Mesenchymal stem cell (in vitro differentiated cells and primary cell): Measurements from ENCODE around the gene LRRC45.

ENCODE experiments used
- DNase-seq: peaks from one replicate; pipeline ENCODE4 v3.0.0-alpha.2; 2013
- H2AFZ ChIP-seq: one replicate; pipeline ENCODE4 v1.6.1; 2013; ENCODE audit warnings: low read depth, mild to moderate bottlenecking, control low read depth, inconsistent platforms, low read length, moderate library complexity
- H2AK5ac ChIP-seq: 2 replicates; pipeline ENCODE4 v1.6.1; 2013; ENCODE audit warnings: low read length, moderate library complexity, mild to moderate bottlenecking, inconsistent platforms; ENCODE audit not compliant: severe bottlenecking
- H2BK120ac ChIP-seq: one replicate; pipeline ENCODE4 v1.6.1; 2013; ENCODE audit warnings: low read depth, mild to moderate bottlenecking, inconsistent platforms, low read length, moderate library complexity
- H2BK12ac ChIP-seq, 2 experiments: one replicate each; pipeline ENCODE4 v1.6.1; 2013; ENCODE audit warnings: inconsistent platforms in 2 of 2, low read length in 2 of 2, mild to moderate bottlenecking in 2 of 2, moderate library complexity in 2 of 2, control low read depth in 1 of 2
- H2BK15ac ChIP-seq: one replicate; pipeline ENCODE4 v1.6.1; 2013; ENCODE audit warnings: mild to moderate bottlenecking, low read depth, inconsistent platforms; ENCODE audit not compliant: poor library complexity, severe bottlenecking
- H2BK5ac ChIP-seq: 2 replicates; pipeline ENCODE4 v1.6.1; 2013; ENCODE audit warnings: low read depth, mild to moderate bottlenecking, low read length, control low read depth, inconsistent platforms; ENCODE audit not compliant: poor library complexity, severe bottlenecking
- H3K14ac ChIP-seq, 2 experiments: one replicate each; pipeline ENCODE4 v1.6.1; 2013; ENCODE audit warnings: inconsistent platforms in 2 of 2, low read length in 2 of 2, control low read depth in 1 of 2, mild to moderate bottlenecking in 1 of 2, moderate library complexity in 1 of 2
- H3K18ac ChIP-seq, 2 experiments: one replicate each; pipeline ENCODE4 v1.6.1; 2013; ENCODE audit warnings: inconsistent platforms in 2 of 2, low read length in 2 of 2, control low read depth in 1 of 2, low read depth in 1 of 2, mild to moderate bottlenecking in 1 of 2
- H3K23ac ChIP-seq, 2 experiments: one replicate each; pipeline ENCODE4 v1.6.1; 2013; ENCODE audit warnings: inconsistent platforms in 2 of 2, low read length in 2 of 2, mild to moderate bottlenecking in 2 of 2, moderate library complexity in 2 of 2, control low read depth in 1 of 2
- H3K27ac ChIP-seq: 2 replicates; pipeline ENCODE4 v1.5.1; 2013; ENCODE audit warnings: mild to moderate bottlenecking, moderate library complexity, low read length, control low read depth, inconsistent platforms; ENCODE audit not compliant: poor library complexity, severe bottlenecking
- H3K27me3 ChIP-seq, 2 experiments: 2 replicates each; pipeline versions ENCODE4 v1.6.1 to v1.7.0; 2013; ENCODE audit warnings: low read length in 2 of 2, mild to moderate bottlenecking in 2 of 2, moderate library complexity in 2 of 2, control low read depth in 1 of 2, inconsistent platforms in 1 of 2; ENCODE audit not compliant: control insufficient read depth in 1 of 2, insufficient read depth in 1 of 2
- H3K36me3 ChIP-seq, 2 experiments: 2 replicates each; pipeline versions ENCODE4 v1.6.1 to v1.7.0; 2013; ENCODE audit warnings: low read length in 2 of 2, control low read depth in 1 of 2, inconsistent platforms in 1 of 2, low read depth in 1 of 2, mild to moderate bottlenecking in 1 of 2; ENCODE audit not compliant: insufficient read depth in 2 of 2, control insufficient read depth in 1 of 2
- H3K4ac ChIP-seq, 2 experiments: one replicate each; pipeline ENCODE4 v1.6.1; 2013; ENCODE audit warnings: inconsistent platforms in 2 of 2, low read length in 2 of 2, mild to moderate bottlenecking in 2 of 2, moderate library complexity in 2 of 2, control low read depth in 1 of 2, low read depth in 1 of 2
- H3K4me1 ChIP-seq: 2 replicates; pipeline ENCODE4 v1.6.1; 2013; ENCODE audit warnings: low read depth, low read length, control low read depth; ENCODE audit not compliant: control insufficient read depth, insufficient read depth
- H3K4me2 ChIP-seq: 2 replicates; pipeline ENCODE4 v1.6.1; 2013; ENCODE audit warnings: low read length, mild to moderate bottlenecking, inconsistent platforms; ENCODE audit not compliant: poor library complexity, severe bottlenecking
- H3K4me3 ChIP-seq, 2 experiments: 2 replicates each; pipeline versions ENCODE4 v1.5.1 to v1.7.0; 2013; ENCODE audit warnings: low read length in 2 of 2, mild to moderate bottlenecking in 2 of 2, control low read depth in 1 of 2, low read depth in 1 of 2; ENCODE audit not compliant: insufficient read depth in 1 of 2
- H3K79me1 ChIP-seq: replicated peaks from 2 replicates; pipeline ENCODE4 v1.6.1; 2013; ENCODE audit warnings: mild to moderate bottlenecking, control low read depth, low read length, inconsistent platforms; ENCODE audit not compliant: poor library complexity, severe bottlenecking
- H3K9ac ChIP-seq: 2 replicates; pipeline ENCODE4 v1.7.0; 2013; ENCODE audit warnings: mild to moderate bottlenecking, low read length, moderate library complexity
- H3K9me3 ChIP-seq: 2 replicates; pipeline ENCODE4 v1.7.0; 2013; ENCODE audit warnings: mild to moderate bottlenecking, low read length; ENCODE audit not compliant: control insufficient read depth
- H4K8ac ChIP-seq: one replicate; pipeline ENCODE4 v1.6.1; 2013; ENCODE audit warnings: inconsistent platforms, mild to moderate bottlenecking, low read length, moderate library complexity
- H4K91ac ChIP-seq: one replicate; pipeline ENCODE4 v1.6.1; 2013; ENCODE audit warnings: mild to moderate bottlenecking, low read length, inconsistent platforms
- WGBS: methylation state at CpG from one replicate; pipeline ENCODE4 v1.1.7; 2013; ENCODE audit warnings: mixed read lengths; 5-methylcytosine and 5-hydroxymethylcytosine counted together

Gene LRRC45

GRCh38 chr17:82025401-82026107 lies 2.4 kb downstream of the LRRC45 start:
- Histone ChIP-seq H3K27me3 (no peaks in the 10 kb centered on the region), H2BK120ac (no peak overlapping the region), H3K18ac (no peak overlapping the region), H3K36me3 (peaks cover 0 to 50% of the 10 kb centered on the region in 2 experiments), H2BK15ac (no peak overlapping the region), H3K9me3 (no peaks in the 10 kb centered on the region), H2BK12ac (no peak overlapping the region), H3K9ac (no peak overlapping the region), H2BK5ac (no peak overlapping the region), H2AK5ac (no peak overlapping the region), H3K27ac (no peak overlapping the region), H3K14ac (no peak overlapping the region), H3K4me1 (peaks cover 32% of the 10 kb centered on the region), H3K4me2 (no peak overlapping the region), H4K91ac (no peak overlapping the region), H4K8ac (no peak overlapping the region), H3K79me1 (peaks cover 25% of the 10 kb centered on the region), H3K4ac (no peak overlapping the region), H3K4me3 (no peak overlapping the region), H3K23ac (no peak overlapping the region), H2AFZ (no peak overlapping the region)
- no peak for DNase-seq
- WGBS, result 97% methylated on average over 25 of the region's 25 CpGs

GRCh38 chr17:82028246-82028645 lies 5.1 kb downstream of the LRRC45 start:
- H2BK120ac ChIP-seq, result no peak overlapping the region
- no peak overlapping the region for H3K4ac ChIP-seq
- H3K4me3 ChIP-seq, result no peak overlapping the region
- no peak overlapping the region for H3K9ac ChIP-seq
- H3K9me3 ChIP-seq, result no peaks in the 10 kb centered on the region
- no peak for DNase-seq
- H3K23ac ChIP-seq, result no peak overlapping the region
- H3K4me2 ChIP-seq, result no peak overlapping the region
- no peak overlapping the region for H4K91ac ChIP-seq
- H3K14ac ChIP-seq, result no peak overlapping the region
- peaks cover 28% of the 10 kb centered on the region for H3K4me1 ChIP-seq
- WGBS, result 99% methylated on average over 13 of the region's 13 CpGs
- no peak overlapping the region for H2AK5ac ChIP-seq
- H3K27me3 ChIP-seq, result peaks cover 0 to 12% of the 10 kb centered on the region in 2 experiments
- H3K18ac ChIP-seq, result no peak overlapping the region
- H3K79me1 ChIP-seq, result peaks cover 20% of the 10 kb centered on the region
- H3K27ac ChIP-seq, result no peak overlapping the region
- H2AFZ ChIP-seq, result no peak overlapping the region
- H4K8ac ChIP-seq, result no peak overlapping the region
- no peak overlapping the region for H2BK15ac ChIP-seq
- no peak overlapping the region for H2BK12ac ChIP-seq
- H3K36me3 ChIP-seq, result peaks cover 0 to 54% of the 10 kb centered on the region in 2 experiments
- H2BK5ac ChIP-seq, result no peak overlapping the region

- Histone ChIP-seq H2BK120ac (no peak overlapping the region), H2AK5ac (no peak overlapping the region), H3K27me3 (peaks cover 0 to 12% of the 10 kb centered on the region in 2 experiments), H4K8ac (no peak overlapping the region), H2BK5ac (no peak overlapping the region), H2AFZ (no peak overlapping the region), H2BK15ac (no peak overlapping the region), H2BK12ac (no peak overlapping the region), H3K9me3 (no peaks in the 10 kb centered on the region), H3K18ac (no peak overlapping the region), H3K14ac (no peak overlapping the region), H3K9ac (no peak overlapping the region), H3K4me1 (peaks cover 22% of the 10 kb centered on the region), H3K4me3 (no peak overlapping the region), H3K23ac (no peak overlapping the region), H3K36me3 (peaks cover 0 to 58% of the 10 kb centered on the region in 2 experiments), H3K79me1 (peaks cover 18% of the 10 kb centered on the region), H4K91ac (no peak overlapping the region), H3K4me2 (no peak overlapping the region), H3K27ac (no peak overlapping the region), H3K4ac (no peak overlapping the region)
- WGBS, result 95% methylated on average over 9 of the region's 9 CpGs
- DNase-seq, result no peak
Measured at GRCh38 chr17:82028966-82029365, 5.9 kb downstream of the LRRC45 start.

- H3K18ac ChIP-seq, result no peak overlapping the region
- H3K9ac ChIP-seq, result no peak overlapping the region
- H4K8ac ChIP-seq, result peak overlapping the region; percentile 19
- no peak overlapping the region for H2AFZ ChIP-seq
- no peak overlapping the region for H2BK120ac ChIP-seq
- H3K4me1 ChIP-seq, result peaks cover 19% of the 10 kb centered on the region
- H3K79me1 ChIP-seq, result peaks cover 14% of the 10 kb centered on the region
- H3K23ac ChIP-seq, result no peak overlapping the region
- WGBS, result 98% methylated on average over 16 of the region's 16 CpGs
- no peak overlapping the region for H2AK5ac ChIP-seq
- H2BK5ac ChIP-seq, result no peak overlapping the region
- H3K36me3 ChIP-seq, result peaks cover 0 to 61% of the 10 kb centered on the region in 2 experiments
- no peaks in the 10 kb centered on the region for H3K9me3 ChIP-seq
- peaks cover 0 to 12% of the 10 kb centered on the region in 2 experiments for H3K27me3 ChIP-seq
- H3K4ac ChIP-seq, result no peak overlapping the region
- DNase-seq, result no peak
- H2BK12ac ChIP-seq, result no peak overlapping the region
- no peak overlapping the region for H3K4me2 ChIP-seq
- H3K14ac ChIP-seq, result no peak overlapping the region
- no peak overlapping the region for H4K91ac ChIP-seq
- no peak overlapping the region for H2BK15ac ChIP-seq
- H3K4me3 ChIP-seq, result no peak overlapping the region
- H3K27ac ChIP-seq, result no peak overlapping the region
Measured at GRCh38 chr17:82029391-82029790, 6.3 kb downstream of the LRRC45 start.
